CD4-positive, CD25-positive, alpha-beta regulatory T cell (primary cell): Measurements from ENCODE around the gene SOX21. TPM values are rescaled to one million over a fixed set of nuclear protein-coding genes. Genes with fewer than 3 reads are reported as not detected.

ENCODE experiments used
- polyA plus RNA-seq, 4 donors: library from polyadenylated mRNA; unstranded; fragments of 300-500 nt; fragmentation: Illumina TruSeq; gene quantifications; one replicate each; pipeline ENCODE4 v1.2.3, GENCODE V29; 2021
- total RNA-seq: library from RNA; stranded (reverse); gene quantifications from one replicate; pipeline ENCODE4 v1.2.3, GENCODE V29; 2022

SOX21 gene
- total and polyA plus RNA-seq, 5 donors from 2014 or later = not detected

Other genes starting within 250 kb of the SOX21 start
- gene DCT, start 232.9 kb downstream of the SOX21 start, total RNA-seq = 0.44 TPM
- under 1 TPM in 2 of 4 donors, not detected in 2; 0.08 to 0.10 TPM for gene DCT, start 232.9 kb downstream of the SOX21 start, polyA plus RNA-seq
- gene TGDS, start 116.4 kb downstream of the SOX21 start, total RNA-seq = 6.1 TPM
- 10 to 100 TPM; 14.0 to 21.2 (median 15.0) TPM for gene TGDS, start 116.4 kb downstream of the SOX21 start, polyA plus RNA-seq
- 2.1 TPM for gene GPR180, start 110.7 kb downstream of the SOX21 start, total RNA-seq
- 1 to 10 TPM; 1.5 to 2.6 (median 2.0) TPM for gene GPR180, start 110.7 kb downstream of the SOX21 start, polyA plus RNA-seq